ENCODE results near the gene GREB1L. TPM values are rescaled to one million over a fixed set of nuclear protein-coding genes. Genes with fewer than 3 reads are reported as not detected.

Gene GREB1L
- total RNA-seq, 2 donors from 2014 or later: 2.0 to 21.6 TPM

DNA sequence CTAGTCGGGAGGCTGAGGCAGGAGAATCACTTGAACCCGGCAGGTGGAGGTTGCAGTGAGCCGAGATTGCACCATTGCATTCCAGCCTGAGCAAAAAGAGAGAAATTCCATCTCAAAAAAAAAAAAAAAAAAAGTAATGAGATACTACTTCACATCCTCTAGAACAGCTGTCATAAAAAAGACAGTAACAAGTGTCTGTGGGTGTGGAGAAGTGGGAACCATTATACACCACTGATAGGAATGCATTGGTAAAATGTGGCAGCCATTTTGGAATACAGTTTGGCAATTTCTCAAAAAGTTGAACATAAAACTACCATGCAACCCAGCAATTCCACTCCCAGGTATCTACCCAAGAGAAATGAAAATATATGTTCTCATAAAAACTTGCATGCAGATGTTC is 166.6 kb downstream of the GREB1L start:
- 88% methylated on average over 3 of the region's 3 CpGs for WGBS

DNA sequence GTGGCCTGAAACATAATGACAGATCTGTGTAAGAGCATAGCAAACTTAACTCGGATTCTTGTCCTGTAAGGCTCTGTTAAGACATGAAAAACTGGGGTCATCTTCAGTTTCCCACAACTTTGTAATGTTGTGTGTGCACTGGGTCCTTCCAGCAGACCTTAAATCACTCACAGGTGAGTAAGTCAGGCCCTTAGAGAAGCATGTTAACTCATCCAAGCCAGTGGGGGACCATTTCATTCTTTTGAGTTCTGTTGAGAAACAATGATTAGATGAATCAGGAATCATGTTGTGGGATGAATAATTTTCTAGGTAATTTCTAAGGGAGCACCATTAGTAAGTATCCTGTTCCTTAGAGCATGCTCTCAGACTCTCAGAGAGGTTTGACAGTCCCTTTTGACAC is 191.4 kb downstream of the GREB1L start:
- DNase-seq (ENCODE audit: low spot score): no peak
- TF ChIP-seq, protein P1, sequence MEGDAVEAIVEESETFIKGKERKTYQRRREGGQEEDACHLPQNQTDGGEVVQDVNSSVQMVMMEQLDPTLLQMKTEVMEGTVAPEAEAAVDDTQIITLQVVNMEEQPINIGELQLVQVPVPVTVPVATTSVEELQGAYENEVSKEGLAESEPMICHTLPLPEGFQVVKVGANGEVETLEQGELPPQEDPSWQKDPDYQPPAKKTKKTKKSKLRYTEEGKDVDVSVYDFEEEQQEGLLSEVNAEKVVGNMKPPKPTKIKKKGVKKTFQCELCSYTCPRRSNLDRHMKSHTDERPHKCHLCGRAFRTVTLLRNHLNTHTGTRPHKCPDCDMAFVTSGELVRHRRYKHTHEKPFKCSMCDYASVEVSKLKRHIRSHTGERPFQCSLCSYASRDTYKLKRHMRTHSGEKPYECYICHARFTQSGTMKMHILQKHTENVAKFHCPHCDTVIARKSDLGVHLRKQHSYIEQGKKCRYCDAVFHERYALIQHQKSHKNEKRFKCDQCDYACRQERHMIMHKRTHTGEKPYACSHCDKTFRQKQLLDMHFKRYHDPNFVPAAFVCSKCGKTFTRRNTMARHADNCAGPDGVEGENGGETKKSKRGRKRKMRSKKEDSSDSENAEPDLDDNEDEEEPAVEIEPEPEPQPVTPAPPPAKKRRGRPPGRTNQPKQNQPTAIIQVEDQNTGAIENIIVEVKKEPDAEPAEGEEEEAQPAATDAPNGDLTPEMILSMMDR (IDR thresholded peaks at IDR 0.05): no peak
- TF ChIP-seq POLR2A (IDR thresholded peaks at IDR 0.05): no peak
- TF ChIP-seq POLR2AphosphoS5 (IDR thresholded peaks at IDR 0.05): no peak
- no peak overlapping the region for H3K4me3 ChIP-seq
- H3K4me1 ChIP-seq (replicated peaks): no peaks in the 10 kb centered on the region
- H3K27me3 ChIP-seq (replicated peaks; ENCODE audit: insufficient read depth): no peaks in the 10 kb centered on the region
- 43% methylated on average over 1 of the region's 1 CpG for WGBS
- no peaks in the 10 kb centered on the region for H3K9me3 ChIP-seq
- intact Hi-C loops (cut with DNase I): no loop called here
- H3K27ac ChIP-seq: no peak overlapping the region
- H3K36me3 ChIP-seq: no peaks in the 10 kb centered on the region

More for the DNA sequence above, 166.6 kb downstream of the GREB1L start:
- Histone ChIP-seq H3K36me3 (no peaks in the 10 kb centered on the region), H3K27me3 (replicated peaks; ENCODE audit: insufficient read depth) (no peaks in the 10 kb centered on the region), H3K4me1 (replicated peaks) (no peaks in the 10 kb centered on the region), H3K27ac (no peak overlapping the region), H3K9me3 (no peaks in the 10 kb centered on the region), H3K4me3 (no peak overlapping the region)
- intact Hi-C loops (cut with DNase I): no loop called here
- no peak for DNase-seq (ENCODE audit: low spot score)
- TF ChIP-seq POLR2A (IDR thresholded peaks at IDR 0.05) (no peak), POLR2AphosphoS5 (IDR thresholded peaks at IDR 0.05) (no peak)
- TF ChIP-seq, protein P1 (IDR thresholded peaks at IDR 0.05): no peak

DNA sequence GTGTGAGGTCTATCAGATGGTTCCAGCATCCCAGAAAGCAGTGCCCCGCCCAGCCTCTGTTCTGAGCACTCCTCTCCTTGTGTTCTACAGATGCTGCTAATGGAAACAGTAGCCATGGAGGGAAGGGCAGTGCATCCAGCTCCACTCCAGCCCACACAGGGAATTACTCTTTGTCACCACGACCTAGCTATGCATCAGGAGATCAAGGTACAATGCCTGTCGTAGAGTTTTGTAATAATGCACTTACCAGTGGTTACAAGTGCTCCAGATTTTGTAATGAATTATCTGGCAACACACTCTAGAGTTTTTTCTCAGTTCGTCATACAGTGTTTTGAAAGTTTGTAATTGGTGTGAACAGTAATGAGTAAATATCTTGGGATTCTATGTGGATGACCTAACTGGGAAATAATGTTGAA is 197.4 kb downstream of the GREB1L start:
- no peaks in the 10 kb centered on the region for H3K27me3 ChIP-seq (replicated peaks; ENCODE audit: insufficient read depth)
- H3K27ac ChIP-seq: no peak overlapping the region
- no peaks in the 10 kb centered on the region for H3K36me3 ChIP-seq
- H3K4me3 ChIP-seq: no peak overlapping the region
- no peak for TF ChIP-seq POLR2A (IDR thresholded peaks at IDR 0.05)
- no peak for TF ChIP-seq POLR2AphosphoS5 (IDR thresholded peaks at IDR 0.05)
- TF ChIP-seq, protein P1 (IDR thresholded peaks at IDR 0.05): no peak
- no peaks in the 10 kb centered on the region for H3K4me1 ChIP-seq (replicated peaks)
- no peaks in the 10 kb centered on the region for H3K9me3 ChIP-seq
- intact Hi-C loops (cut with DNase I): no loop called here
- WGBS: 66% methylated on average over 4 of the region's 4 CpGs
- no peak for DNase-seq (ENCODE audit: low spot score)

DNA sequence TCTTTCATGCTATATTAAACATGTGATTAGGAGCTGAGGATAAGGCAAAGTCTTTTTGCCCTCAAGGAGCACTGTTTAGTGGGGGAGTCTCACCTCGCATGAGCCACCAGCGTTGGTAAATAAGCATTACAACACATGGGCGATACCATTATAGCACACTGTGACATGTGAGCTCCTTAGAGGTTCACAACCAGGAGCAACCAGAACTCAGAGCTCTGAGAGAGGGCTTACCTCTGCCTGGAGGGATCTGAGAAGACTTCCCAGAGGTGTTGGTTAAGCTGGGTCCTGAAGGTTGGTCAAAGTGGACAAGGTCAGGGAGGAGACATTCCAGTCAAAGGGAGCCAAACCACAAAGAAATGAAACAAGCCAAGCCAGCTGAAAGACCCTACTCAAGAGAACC is 199.6 kb downstream of the GREB1L start:
- Histone ChIP-seq H3K4me3 (no peak overlapping the region), H3K36me3 (no peaks in the 10 kb centered on the region), H3K9me3 (no peaks in the 10 kb centered on the region), H3K27me3 (replicated peaks; ENCODE audit: insufficient read depth) (no peaks in the 10 kb centered on the region), H3K4me1 (replicated peaks) (no peaks in the 10 kb centered on the region), H3K27ac (no peak overlapping the region)
- TF ChIP-seq, protein P1 (IDR thresholded peaks at IDR 0.05): no peak
- TF ChIP-seq POLR2A (IDR thresholded peaks at IDR 0.05): no peak
- no peak for TF ChIP-seq POLR2AphosphoS5 (IDR thresholded peaks at IDR 0.05)
- DNase-seq (ENCODE audit: low spot score): no peak
- 84% methylated on average over 3 of the region's 3 CpGs for WGBS
- intact Hi-C loops (cut with DNase I): loop anchor here (5.0 to 10.0 kb wide), 2 partner anchors 197 to 249 kb away; partner anchors contain the start of gene GREB1L

DNA sequence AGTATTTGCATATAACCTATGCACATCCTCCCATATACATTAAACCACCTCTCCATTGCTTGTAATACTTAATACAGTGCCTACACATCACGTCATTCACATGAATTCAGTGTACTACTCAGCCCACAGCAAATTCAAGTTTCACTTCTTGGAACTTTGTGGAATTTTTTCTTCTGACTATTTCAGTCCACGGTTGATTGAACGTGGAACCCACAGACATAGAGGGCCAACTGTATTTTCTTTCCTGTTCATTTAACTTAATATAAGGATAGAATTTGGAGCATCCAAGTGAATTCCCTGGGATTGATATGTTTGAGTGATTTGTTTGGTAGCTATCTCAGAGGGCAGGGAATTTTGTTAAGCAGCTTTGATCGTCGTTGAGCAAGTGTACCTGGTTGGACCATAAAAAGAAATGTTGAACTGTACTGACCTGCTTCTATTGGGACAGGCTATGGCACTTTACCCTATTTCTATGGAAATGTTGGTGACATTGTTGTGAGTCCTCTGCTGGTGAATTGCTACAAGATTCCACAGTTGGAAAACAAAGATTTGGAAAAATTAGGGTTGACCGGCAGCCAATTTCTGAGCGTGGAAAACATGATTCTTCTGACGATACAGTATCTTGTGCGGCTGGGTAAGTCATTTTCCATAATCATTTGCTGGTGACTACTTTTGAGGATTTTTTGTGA is 201.9 kb downstream of the GREB1L start:
- TF ChIP-seq, protein P1 (IDR thresholded peaks at IDR 0.05): no peak
- TF ChIP-seq POLR2AphosphoS5 (IDR thresholded peaks at IDR 0.05) (no peak), POLR2A (IDR thresholded peaks at IDR 0.05) (no peak)
- intact Hi-C loops (cut with DNase I): loop anchor here (5.0 to 10.0 kb wide), 2 partner anchors 199 to 252 kb away; partner anchors contain the start of gene GREB1L
- no peaks in the 10 kb centered on the region for H3K27me3 ChIP-seq (replicated peaks; ENCODE audit: insufficient read depth)
- H3K4me3 ChIP-seq: no peak overlapping the region
- no peak for DNase-seq (ENCODE audit: low spot score)
- no peaks in the 10 kb centered on the region for H3K4me1 ChIP-seq (replicated peaks)
- no peaks in the 10 kb centered on the region for H3K36me3 ChIP-seq
- H3K27ac ChIP-seq: no peak overlapping the region
- no peaks in the 10 kb centered on the region for H3K9me3 ChIP-seq
- 75% methylated on average over 9 of the region's 9 CpGs for WGBS

Data from prostate gland (tissue), 2 donors.